Measurements from ENCODE around the gene LRRC55.

Gene LRRC55

DNA sequence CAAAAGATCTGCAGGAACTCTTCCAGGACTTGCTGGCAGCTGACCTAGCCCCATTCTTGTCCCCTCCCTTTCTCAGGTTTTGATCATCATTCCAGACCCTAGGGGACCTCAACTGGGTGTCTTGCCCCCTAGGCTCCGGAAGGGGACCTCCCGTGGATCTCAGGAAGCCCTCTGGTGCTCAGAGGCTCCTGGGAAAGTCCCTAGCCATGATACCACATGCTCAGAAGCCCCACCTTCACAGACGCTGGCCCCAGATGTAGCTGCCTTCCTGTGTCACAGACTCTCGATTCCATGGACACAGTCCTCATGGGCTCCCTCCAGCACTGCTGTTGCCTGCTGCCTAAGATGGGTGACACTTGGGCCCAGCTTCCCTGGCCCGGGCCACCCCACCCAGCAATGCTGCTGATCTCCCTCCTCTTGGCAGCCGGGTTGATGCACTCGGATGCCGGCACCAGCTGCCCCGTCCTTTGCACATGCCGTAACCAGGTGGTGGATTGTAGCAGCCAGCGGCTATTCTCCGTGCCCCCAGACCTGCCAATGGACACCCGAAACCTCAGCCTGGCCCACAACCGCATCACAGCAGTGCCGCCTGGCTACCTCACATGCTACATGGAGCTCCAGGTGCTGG is at the start of gene LRRC55:
TSS of gene LRRC55 (plus strand) at position 276 of the 628 bp plus-strand sequence. CDS start at position 346, 70 bp downstream.
- H3K4me3 ChIP-seq (ENCODE audit: low read length) = no peak within 1 kb of the TSS

DNA sequence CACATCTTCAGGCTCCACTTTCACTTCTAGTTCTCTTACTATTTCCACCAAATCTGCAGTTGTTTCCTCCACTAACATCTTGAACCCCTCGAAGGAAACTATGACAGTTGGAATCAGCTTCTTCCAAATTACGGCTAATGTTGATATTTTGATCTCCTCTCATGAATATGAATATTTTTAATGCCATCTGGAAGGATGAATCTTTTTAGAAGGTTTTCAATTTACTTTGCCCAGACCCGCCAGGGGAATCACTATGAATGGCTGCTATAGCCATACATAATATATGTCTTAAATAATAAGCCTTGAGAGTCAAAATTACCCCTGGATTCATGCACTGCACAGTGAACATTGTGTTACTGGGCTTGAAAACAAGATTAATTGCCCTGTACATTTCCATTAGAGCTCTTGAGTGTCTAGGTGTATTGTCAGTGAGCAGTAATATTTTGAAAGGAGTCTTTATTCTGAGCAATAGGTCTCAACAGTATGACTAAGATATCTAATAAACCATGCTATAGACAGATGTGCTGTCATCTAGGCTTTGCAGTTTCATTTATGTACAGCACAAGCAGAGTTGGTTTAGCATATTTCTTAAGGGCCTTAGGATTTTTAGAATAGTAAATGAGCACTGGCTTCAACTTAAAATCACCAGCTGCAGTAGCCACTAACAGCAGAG is 48.3 kb upstream of the LRRC55 start:
- Histone ChIP-seq H3K4me3 (ENCODE audit: low read length) (no peak overlapping the region), H3K9ac (ENCODE audit: low read length) (no peak overlapping the region), H3K27me3 (replicated peaks; ENCODE audit: control insufficient read depth, insufficient read depth, low read length) (peaks cover 20% of the 10 kb centered on the region), H3K36me3 (ENCODE audit: control insufficient read depth, insufficient read depth, low read length, severe bottlenecking) (no peaks in the 10 kb centered on the region), H3K9me3 (ENCODE audit: control insufficient read depth, low read length) (no peaks in the 10 kb centered on the region), H3K4me1 (ENCODE audit: control insufficient read depth, insufficient read depth, low read length) (no peaks in the 10 kb centered on the region)
- DNase-seq (ENCODE audit: low read depth) = no peak

More for the DNA sequence above, at the start of gene LRRC55:
- Histone ChIP-seq H3K36me3 (ENCODE audit: control insufficient read depth, insufficient read depth, low read length, severe bottlenecking) (no peaks in the 10 kb centered on the region), H3K4me1 (ENCODE audit: control insufficient read depth, insufficient read depth, low read length) (no peaks in the 10 kb centered on the region), H3K27me3 (replicated peaks; ENCODE audit: control insufficient read depth, insufficient read depth, low read length) (peaks cover 50% of the 10 kb centered on the region), H3K9me3 (ENCODE audit: control insufficient read depth, low read length) (no peaks in the 10 kb centered on the region), H3K9ac (ENCODE audit: low read length) (no peak within 1 kb of the TSS)
- DNase-seq (ENCODE audit: low read depth) = no peak

DNA sequence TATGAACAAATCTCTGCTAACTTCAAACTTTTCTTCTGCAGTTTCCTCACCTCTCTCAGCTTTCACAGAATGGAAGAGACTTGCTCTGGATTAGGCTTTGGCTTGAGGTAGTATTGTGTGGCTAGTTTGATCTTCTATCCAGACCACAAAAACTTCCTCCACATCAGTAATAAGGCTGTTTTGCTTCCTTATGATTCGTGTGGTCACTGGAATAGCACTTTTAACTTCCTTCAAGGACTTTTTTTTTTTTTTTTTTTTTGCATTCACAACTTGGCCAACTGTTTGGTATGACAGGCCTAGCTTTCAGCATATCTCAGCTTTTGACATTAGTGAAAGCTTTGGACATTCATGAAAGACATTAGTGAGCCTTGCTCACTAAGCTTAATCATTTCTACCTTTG is 47.5 kb upstream of the LRRC55 start:
- no peaks in the 10 kb centered on the region for H3K9me3 ChIP-seq (ENCODE audit: control insufficient read depth, low read length)
- peaks cover 16% of the 10 kb centered on the region for H3K27me3 ChIP-seq (replicated peaks; ENCODE audit: control insufficient read depth, insufficient read depth, low read length)
- no peaks in the 10 kb centered on the region for H3K36me3 ChIP-seq (ENCODE audit: control insufficient read depth, insufficient read depth, low read length, severe bottlenecking)
- DNase-seq (ENCODE audit: low read depth) = no peak
- no peaks in the 10 kb centered on the region for H3K4me1 ChIP-seq (ENCODE audit: control insufficient read depth, insufficient read depth, low read length)
- no peak overlapping the region for H3K4me3 ChIP-seq (ENCODE audit: low read length)
- H3K9ac ChIP-seq (ENCODE audit: low read length) = no peak overlapping the region

DNA sequence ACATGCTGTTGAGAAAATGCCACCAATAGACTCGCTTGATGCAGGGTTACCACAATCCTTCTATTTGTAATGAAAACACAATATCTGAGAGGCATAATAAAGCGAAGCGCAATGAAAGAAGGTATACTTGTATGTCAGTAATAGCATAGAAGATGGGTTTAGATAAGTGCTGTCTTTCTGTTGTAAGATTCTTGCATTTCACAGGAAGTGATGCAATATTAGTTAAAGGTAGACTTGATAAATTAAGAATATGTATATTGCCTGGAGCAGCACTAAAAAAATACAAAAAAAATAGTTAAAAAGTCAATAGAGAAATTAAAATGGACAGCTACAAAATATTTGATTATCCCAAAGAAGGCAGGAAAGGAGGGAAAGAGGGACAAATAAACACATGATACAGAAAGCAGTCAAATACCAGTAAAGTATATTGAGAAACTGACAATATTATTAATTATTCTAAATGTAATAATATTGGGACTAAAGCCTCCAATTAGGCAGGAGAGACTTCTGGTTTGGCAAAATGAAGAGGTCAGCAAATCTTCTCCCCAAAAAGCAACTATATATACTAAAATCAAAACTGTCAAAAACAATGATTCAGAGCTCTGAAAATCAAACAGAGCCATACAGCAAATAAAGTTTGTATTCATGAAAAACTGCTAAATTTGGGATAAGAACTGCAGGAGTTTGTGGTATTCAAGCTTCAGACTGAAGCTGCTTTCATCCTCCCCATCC is 46.6 kb upstream of the LRRC55 start:
- Histone ChIP-seq H3K4me3 (ENCODE audit: low read length) (no peak overlapping the region), H3K36me3 (ENCODE audit: control insufficient read depth, insufficient read depth, low read length, severe bottlenecking) (no peaks in the 10 kb centered on the region), H3K9me3 (ENCODE audit: control insufficient read depth, low read length) (no peaks in the 10 kb centered on the region), H3K27me3 (replicated peaks; ENCODE audit: control insufficient read depth, insufficient read depth, low read length) (peaks cover 9% of the 10 kb centered on the region), H3K4me1 (ENCODE audit: control insufficient read depth, insufficient read depth, low read length) (no peaks in the 10 kb centered on the region), H3K9ac (ENCODE audit: low read length) (no peak overlapping the region)
- DNase-seq (ENCODE audit: low read depth) = no peak

GRCh38 chr11:57140568-57140967 is 41.2 kb upstream of the LRRC55 start:
- peaks cover 7% of the 10 kb centered on the region for H3K27me3 ChIP-seq (replicated peaks; ENCODE audit: control insufficient read depth, insufficient read depth, low read length)
- no peak overlapping the region for H3K4me3 ChIP-seq (ENCODE audit: low read length)
- H3K4me1 ChIP-seq (ENCODE audit: control insufficient read depth, insufficient read depth, low read length) = no peaks in the 10 kb centered on the region
- H3K9ac ChIP-seq (ENCODE audit: low read length) = no peak overlapping the region
- no peaks in the 10 kb centered on the region for H3K9me3 ChIP-seq (ENCODE audit: control insufficient read depth, low read length)
- H3K36me3 ChIP-seq (ENCODE audit: control insufficient read depth, insufficient read depth, low read length, severe bottlenecking) = no peaks in the 10 kb centered on the region
- DNase-seq (ENCODE audit: low read depth) = no peak

DNA sequence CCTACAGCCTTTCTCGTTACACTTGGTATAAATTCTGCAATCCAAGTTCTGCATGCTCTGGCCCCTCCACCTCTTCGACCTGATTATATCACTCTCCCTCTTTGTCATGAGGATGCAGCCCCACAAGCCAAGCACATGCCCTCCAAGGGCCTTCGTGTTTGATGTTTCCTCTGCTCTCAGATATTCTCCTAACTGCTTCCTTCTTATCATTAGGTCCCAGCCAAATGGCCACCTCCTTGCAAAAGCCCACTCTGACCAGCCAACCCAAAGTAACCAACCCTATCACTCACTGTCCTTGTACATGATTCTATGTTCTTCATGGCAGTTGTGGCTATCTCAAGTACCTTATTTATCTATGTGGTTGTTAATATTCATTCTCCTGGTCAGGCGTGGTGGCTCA is 38.3 kb upstream of the LRRC55 start:
- Histone ChIP-seq H3K9ac (ENCODE audit: low read length) (no peak overlapping the region), H3K36me3 (ENCODE audit: control insufficient read depth, insufficient read depth, low read length, severe bottlenecking) (no peaks in the 10 kb centered on the region), H3K27me3 (replicated peaks; ENCODE audit: control insufficient read depth, insufficient read depth, low read length) (peaks cover 23% of the 10 kb centered on the region), H3K9me3 (ENCODE audit: control insufficient read depth, low read length) (no peaks in the 10 kb centered on the region), H3K4me1 (ENCODE audit: control insufficient read depth, insufficient read depth, low read length) (no peaks in the 10 kb centered on the region), H3K4me3 (ENCODE audit: low read length) (no peak overlapping the region)
- no peak for DNase-seq (ENCODE audit: low read depth)

GRCh38 chr11:57144075-57144474 is 37.7 kb upstream of the LRRC55 start:
- H3K9ac ChIP-seq (ENCODE audit: low read length) = no peak overlapping the region
- H3K4me1 ChIP-seq (ENCODE audit: control insufficient read depth, insufficient read depth, low read length) = no peaks in the 10 kb centered on the region
- no peak overlapping the region for H3K4me3 ChIP-seq (ENCODE audit: low read length)
- peaks cover 29% of the 10 kb centered on the region for H3K27me3 ChIP-seq (replicated peaks; ENCODE audit: control insufficient read depth, insufficient read depth, low read length)
- no peaks in the 10 kb centered on the region for H3K36me3 ChIP-seq (ENCODE audit: control insufficient read depth, insufficient read depth, low read length, severe bottlenecking)
- DNase-seq (ENCODE audit: low read depth) = no peak
- H3K9me3 ChIP-seq (ENCODE audit: control insufficient read depth, low read length) = no peaks in the 10 kb centered on the region

DNA sequence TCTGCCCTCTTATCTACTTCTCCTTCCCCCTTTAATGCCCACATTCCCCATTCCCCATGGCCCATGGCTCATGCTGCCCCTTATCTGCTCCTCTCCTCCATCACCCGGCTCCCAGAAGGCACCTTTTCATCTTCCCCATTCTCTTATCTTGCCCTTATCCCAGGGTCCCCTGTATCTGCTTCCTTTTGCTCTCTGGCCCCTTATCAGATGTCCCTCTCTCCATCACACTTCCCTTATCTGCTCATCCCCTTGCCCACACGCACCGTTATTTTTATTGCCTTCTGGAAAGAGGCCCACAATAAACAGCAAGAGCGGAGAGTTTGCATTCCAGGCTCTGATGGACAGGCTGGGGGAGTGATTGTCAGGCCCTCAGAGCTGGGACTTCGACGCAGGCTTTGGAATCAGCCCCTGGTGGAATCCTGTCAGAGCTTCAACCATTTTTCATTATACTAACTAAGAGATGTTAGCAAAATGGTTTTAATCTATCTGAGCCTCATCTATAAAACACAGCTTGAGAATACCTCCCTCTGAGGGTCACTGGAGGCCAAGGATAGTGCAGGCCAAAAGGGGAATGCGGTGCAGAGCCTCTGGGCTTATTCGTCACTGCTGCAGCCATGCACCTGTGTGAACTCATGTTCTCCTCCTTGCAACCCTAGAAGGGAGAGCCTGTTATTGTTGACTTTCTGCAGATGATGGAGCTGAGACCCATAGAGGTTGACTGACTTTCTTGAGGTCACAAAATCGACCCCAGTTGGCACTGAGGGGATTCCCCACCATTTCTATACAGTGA is 37.0 kb upstream of the LRRC55 start:
- no peaks in the 10 kb centered on the region for H3K9me3 ChIP-seq (ENCODE audit: control insufficient read depth, low read length)
- H3K27me3 ChIP-seq (replicated peaks; ENCODE audit: control insufficient read depth, insufficient read depth, low read length) = peaks cover 36% of the 10 kb centered on the region
- H3K4me1 ChIP-seq (ENCODE audit: control insufficient read depth, insufficient read depth, low read length) = peaks cover 4% of the 10 kb centered on the region
- no peaks in the 10 kb centered on the region for H3K36me3 ChIP-seq (ENCODE audit: control insufficient read depth, insufficient read depth, low read length, severe bottlenecking)
- no peak overlapping the region for H3K9ac ChIP-seq (ENCODE audit: low read length)
- no peak for DNase-seq (ENCODE audit: low read depth)
- no peak overlapping the region for H3K4me3 ChIP-seq (ENCODE audit: low read length)

- Histone ChIP-seq H3K27me3 (replicated peaks; ENCODE audit: control insufficient read depth, insufficient read depth, low read length) (peaks cover 37% of the 10 kb centered on the region), H3K9ac (ENCODE audit: low read length) (no peak overlapping the region), H3K36me3 (ENCODE audit: control insufficient read depth, insufficient read depth, low read length, severe bottlenecking) (no peaks in the 10 kb centered on the region), H3K4me3 (ENCODE audit: low read length) (no peak overlapping the region), H3K9me3 (ENCODE audit: control insufficient read depth, low read length) (no peaks in the 10 kb centered on the region), H3K4me1 (ENCODE audit: control insufficient read depth, insufficient read depth, low read length) (peaks cover 4% of the 10 kb centered on the region)
- no peak for DNase-seq (ENCODE audit: low read depth)
These were observed 35.5 kb upstream of the LRRC55 start for GRCh38 chr11:57146301-57146700.

- DNase-seq (ENCODE audit: low read depth) = no peak
- Histone ChIP-seq H3K9me3 (ENCODE audit: control insufficient read depth, low read length) (no peaks in the 10 kb centered on the region), H3K4me3 (ENCODE audit: low read length) (no peak overlapping the region), H3K36me3 (ENCODE audit: control insufficient read depth, insufficient read depth, low read length, severe bottlenecking) (no peaks in the 10 kb centered on the region), H3K9ac (ENCODE audit: low read length) (no peak overlapping the region), H3K27me3 (replicated peaks; ENCODE audit: control insufficient read depth, insufficient read depth, low read length) (peaks cover 53% of the 10 kb centered on the region), H3K4me1 (ENCODE audit: control insufficient read depth, insufficient read depth, low read length) (peaks cover 4% of the 10 kb centered on the region)
These were observed 33.1 kb upstream of the LRRC55 start for GRCh38 chr11:57148621-57149020.

DNA sequence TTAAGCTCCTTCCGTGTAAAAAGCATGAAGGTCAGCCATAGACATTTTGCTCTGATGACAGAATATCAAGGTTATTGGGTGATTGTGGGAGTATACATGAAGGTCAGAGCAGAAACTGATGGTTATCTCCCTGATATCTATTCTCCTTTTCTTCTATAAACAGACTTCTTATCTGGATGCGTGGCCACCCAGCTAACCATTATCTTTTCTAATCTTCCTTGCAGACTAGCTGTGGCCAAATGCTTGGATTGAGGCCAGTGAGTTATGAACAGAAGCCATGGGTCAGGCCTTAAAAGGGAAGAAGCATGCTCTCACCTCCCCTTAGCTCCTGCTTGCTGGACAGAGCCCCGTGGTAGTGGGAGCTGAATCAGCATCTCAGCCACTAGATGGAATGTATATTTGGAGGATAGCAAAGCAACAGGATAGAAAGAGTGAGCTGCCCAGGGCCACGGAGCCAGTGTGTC is 31.3 kb upstream of the LRRC55 start:
- DNase-seq (ENCODE audit: low read depth) = no peak
- Histone ChIP-seq H3K4me1 (ENCODE audit: control insufficient read depth, insufficient read depth, low read length) (peaks cover 16% of the 10 kb centered on the region), H3K27me3 (replicated peaks; ENCODE audit: control insufficient read depth, insufficient read depth, low read length) (peaks cover 47% of the 10 kb centered on the region), H3K9ac (ENCODE audit: low read length) (no peak overlapping the region), H3K9me3 (ENCODE audit: control insufficient read depth, low read length) (no peaks in the 10 kb centered on the region), H3K36me3 (ENCODE audit: control insufficient read depth, insufficient read depth, low read length, severe bottlenecking) (no peaks in the 10 kb centered on the region), H3K4me3 (ENCODE audit: low read length) (no peak overlapping the region)
